ENCODE data around the gene TRMT44. TPM values are rescaled to one million over a fixed set of nuclear protein-coding genes. Genes with fewer than 3 reads are reported as not detected.

TRMT44 gene
- polyA plus RNA-seq, 4 donors, result 4.7 to 11.6 (median 5.2) TPM

- peak; percentile 24 to 57 for DNase-seq
- no peaks in the 10 kb centered on the region for H3K27me3 ChIP-seq (ENCODE audit: control insufficient read depth in 3 of 3, insufficient read depth in 3 of 3, low read length in 3 of 3)
- H3K27ac ChIP-seq (ENCODE audit: low read depth in 1 of 3, low read length in 2 of 3), result peak overlapping the region; percentile 60 to 77 (median 66)
- WGBS, 3 donors, result 0 to 5% (median 1%) methylated on average over 5 of the region's 5 CpGs
- peaks cover 0 to 7% (median 0%) of the 10 kb centered on the region in 3 donors for H3K36me3 ChIP-seq (ENCODE audit: control insufficient read depth in 3 of 3, insufficient read depth in 2 of 3, low read depth in 1 of 3, low read length in 3 of 3)
- peak overlapping the region; percentile 12 to 26 (median 22) for H3K4me3 ChIP-seq (ENCODE audit: low read depth in 1 of 3, low read length in 3 of 3)
- no peaks in the 10 kb centered on the region for H3K9me3 ChIP-seq (ENCODE audit: control insufficient read depth in 2 of 2, insufficient read depth in 1 of 2, low read depth in 1 of 2, low read length in 1 of 2)
- no peak for FAIRE-seq
- peaks cover 3 to 34% (median 10%) of the 10 kb centered on the region in 3 donors for H3K4me1 ChIP-seq (ENCODE audit: control insufficient read depth in 3 of 3, insufficient read depth in 2 of 3, low read depth in 1 of 3, low read length in 2 of 3)
Observed at GRCh38 chr4:8435656-8436121, 4.9 kb upstream of the TRMT44 start.

GRCh38 chr4:8437281-8437680 lies 3.3 kb upstream of the TRMT44 start:
- 51 to 76% (median 65%) methylated on average over 13 of the region's 13 CpGs for whole genome bisulfite sequencing, 3 donors
- no peak for FAIRE-seq
- Histone ChIP-seq H3K27me3 (ENCODE audit: control insufficient read depth in 3 of 3, insufficient read depth in 3 of 3, low read length in 3 of 3) (no peaks in the 10 kb centered on the region), H3K4me3 (ENCODE audit: low read depth in 1 of 3, low read length in 3 of 3) (peak overlapping the region in 1 of 3 donors; percentile 7), H3K9me3 (ENCODE audit: control insufficient read depth in 2 of 2, insufficient read depth in 1 of 2, low read depth in 1 of 2, low read length in 1 of 2) (no peaks in the 10 kb centered on the region), H3K4me1 (ENCODE audit: control insufficient read depth in 3 of 3, insufficient read depth in 2 of 3, low read depth in 1 of 3, low read length in 2 of 3) (peaks cover 6 to 38% (median 18%) of the 10 kb centered on the region in 3 donors), H3K36me3 (ENCODE audit: control insufficient read depth in 3 of 3, insufficient read depth in 2 of 3, low read depth in 1 of 3, low read length in 3 of 3) (peaks cover 0 to 2% (median 0%) of the 10 kb centered on the region in 3 donors), H3K27ac (ENCODE audit: low read depth in 1 of 3, low read length in 2 of 3) (peak overlapping the region; percentile 37 to 81 (median 68))
- no peak for DNase-seq

DNA sequence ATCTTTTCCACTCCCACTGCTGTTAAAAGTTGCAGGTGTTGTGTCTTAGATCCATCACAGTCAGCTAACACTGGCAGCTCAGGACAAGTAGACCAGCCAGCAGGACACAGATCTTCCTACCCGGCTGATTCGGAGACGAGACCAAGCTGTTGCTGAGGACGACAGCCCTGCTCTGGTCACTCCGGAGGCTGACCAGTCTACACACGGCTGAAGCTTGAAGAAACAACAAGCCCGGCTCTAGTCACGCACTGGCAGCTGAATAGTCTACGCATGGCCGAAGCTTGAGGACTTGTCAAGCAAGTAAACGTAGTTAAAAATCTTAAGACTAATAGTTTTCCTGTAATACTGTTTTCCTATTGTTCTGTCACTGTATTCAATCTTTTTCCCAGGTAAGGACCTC lies 1.8 kb upstream of the TRMT44 start:
- Histone ChIP-seq H3K9me3 (ENCODE audit: control insufficient read depth in 2 of 2, insufficient read depth in 1 of 2, low read depth in 1 of 2, low read length in 1 of 2) (no peaks in the 10 kb centered on the region), H3K27ac (ENCODE audit: low read depth in 1 of 3, low read length in 2 of 3) (peak overlapping the region in 1 of 3 donors; percentile 14), H3K4me1 (ENCODE audit: control insufficient read depth in 3 of 3, insufficient read depth in 2 of 3, low read depth in 1 of 3, low read length in 2 of 3) (peaks cover 6 to 46% (median 27%) of the 10 kb centered on the region in 3 donors), H3K36me3 (ENCODE audit: control insufficient read depth in 3 of 3, insufficient read depth in 2 of 3, low read depth in 1 of 3, low read length in 3 of 3) (peaks cover 0 to 4% (median 0%) of the 10 kb centered on the region in 3 donors), H3K27me3 (ENCODE audit: control insufficient read depth in 3 of 3, insufficient read depth in 3 of 3, low read length in 3 of 3) (no peaks in the 10 kb centered on the region), H3K4me3 (ENCODE audit: low read depth in 1 of 3, low read length in 3 of 3) (no peak overlapping the region)
- DNase-seq (no peak), FAIRE-seq (no peak)
- 85 to 95% (median 85%) methylated on average over 11 of the region's 11 CpGs for WGBS, 3 donors

- peaks cover 6 to 45% (median 27%) of the 10 kb centered on the region in 3 donors for H3K4me1 ChIP-seq (ENCODE audit: control insufficient read depth in 3 of 3, insufficient read depth in 2 of 3, low read depth in 1 of 3, low read length in 2 of 3)
- H3K36me3 ChIP-seq (ENCODE audit: control insufficient read depth in 3 of 3, insufficient read depth in 2 of 3, low read depth in 1 of 3, low read length in 3 of 3), result peaks cover 0 to 4% (median 0%) of the 10 kb centered on the region in 3 donors
- peak overlapping the region in 1 of 3 donors; percentile 88 for H3K27ac ChIP-seq (ENCODE audit: low read depth in 1 of 3, low read length in 2 of 3)
- FAIRE-seq (no peak), DNase-seq (no peak)
- H3K27me3 ChIP-seq (ENCODE audit: control insufficient read depth in 3 of 3, insufficient read depth in 3 of 3, low read length in 3 of 3), result no peaks in the 10 kb centered on the region
- no peaks in the 10 kb centered on the region for H3K9me3 ChIP-seq (ENCODE audit: control insufficient read depth in 2 of 2, insufficient read depth in 1 of 2, low read depth in 1 of 2, low read length in 1 of 2)
- H3K4me3 ChIP-seq (ENCODE audit: low read depth in 1 of 3, low read length in 3 of 3), result no peak overlapping the region
- 57 to 69% (median 57%) methylated on average over 3 of the region's 3 CpGs for WGBS, 3 donors
Observed at GRCh38 chr4:8439168-8439567, 1.4 kb upstream of the TRMT44 start.

GRCh38 chr4:8439914-8440491 lies 574 bp upstream of the TRMT44 start:
- peak overlapping the region; percentile 86 to 96 (median 88) for H3K27ac ChIP-seq (ENCODE audit: low read depth in 1 of 3, low read length in 2 of 3)
- H3K27me3 ChIP-seq (ENCODE audit: control insufficient read depth in 3 of 3, insufficient read depth in 3 of 3, low read length in 3 of 3), result no peaks in the 10 kb centered on the region
- H3K4me1 ChIP-seq (ENCODE audit: control insufficient read depth in 3 of 3, insufficient read depth in 2 of 3, low read depth in 1 of 3, low read length in 2 of 3), result peaks cover 6 to 42% (median 19%) of the 10 kb centered on the region in 3 donors
- 18 to 38% (median 36%) methylated on average over 12 of the region's 12 CpGs for WGBS, 3 donors
- H3K9me3 ChIP-seq (ENCODE audit: control insufficient read depth in 2 of 2, insufficient read depth in 1 of 2, low read depth in 1 of 2, low read length in 1 of 2), result no peaks in the 10 kb centered on the region
- FAIRE-seq, result no peak
- peaks cover 0 to 5% (median 0%) of the 10 kb centered on the region in 3 donors for H3K36me3 ChIP-seq (ENCODE audit: control insufficient read depth in 3 of 3, insufficient read depth in 2 of 3, low read depth in 1 of 3, low read length in 3 of 3)
- DNase-seq, result no peak
- H3K4me3 ChIP-seq (ENCODE audit: low read depth in 1 of 3, low read length in 3 of 3), result peak overlapping the region; percentile 58 to 99 (median 96)

GRCh38 chr4:8441499-8442091 lies 1.0 kb downstream of the TRMT44 start:
- H3K4me3 ChIP-seq (ENCODE audit: low read depth in 1 of 3, low read length in 3 of 3), result peak overlapping the region; percentile 58 to 99 (median 96)
- WGBS, 3 donors, result 20 to 49% (median 22%) methylated on average over 17 of the region's 17 CpGs
- DNase-seq, result peak in 1 of 2 donors; percentile 21
- peak overlapping the region in 1 of 3 donors; percentile 88 for H3K27ac ChIP-seq (ENCODE audit: low read depth in 1 of 3, low read length in 2 of 3)
- H3K9me3 ChIP-seq (ENCODE audit: control insufficient read depth in 2 of 2, insufficient read depth in 1 of 2, low read depth in 1 of 2, low read length in 1 of 2), result no peaks in the 10 kb centered on the region
- H3K4me1 ChIP-seq (ENCODE audit: control insufficient read depth in 3 of 3, insufficient read depth in 2 of 3, low read depth in 1 of 3, low read length in 2 of 3), result peaks cover 6 to 34% (median 16%) of the 10 kb centered on the region in 3 donors
- no peaks in the 10 kb centered on the region for H3K27me3 ChIP-seq (ENCODE audit: control insufficient read depth in 3 of 3, insufficient read depth in 3 of 3, low read length in 3 of 3)
- H3K36me3 ChIP-seq (ENCODE audit: control insufficient read depth in 3 of 3, insufficient read depth in 2 of 3, low read depth in 1 of 3, low read length in 3 of 3), result peaks cover 0 to 14% (median 0%) of the 10 kb centered on the region in 3 donors
- FAIRE-seq, result no peak

DNA sequence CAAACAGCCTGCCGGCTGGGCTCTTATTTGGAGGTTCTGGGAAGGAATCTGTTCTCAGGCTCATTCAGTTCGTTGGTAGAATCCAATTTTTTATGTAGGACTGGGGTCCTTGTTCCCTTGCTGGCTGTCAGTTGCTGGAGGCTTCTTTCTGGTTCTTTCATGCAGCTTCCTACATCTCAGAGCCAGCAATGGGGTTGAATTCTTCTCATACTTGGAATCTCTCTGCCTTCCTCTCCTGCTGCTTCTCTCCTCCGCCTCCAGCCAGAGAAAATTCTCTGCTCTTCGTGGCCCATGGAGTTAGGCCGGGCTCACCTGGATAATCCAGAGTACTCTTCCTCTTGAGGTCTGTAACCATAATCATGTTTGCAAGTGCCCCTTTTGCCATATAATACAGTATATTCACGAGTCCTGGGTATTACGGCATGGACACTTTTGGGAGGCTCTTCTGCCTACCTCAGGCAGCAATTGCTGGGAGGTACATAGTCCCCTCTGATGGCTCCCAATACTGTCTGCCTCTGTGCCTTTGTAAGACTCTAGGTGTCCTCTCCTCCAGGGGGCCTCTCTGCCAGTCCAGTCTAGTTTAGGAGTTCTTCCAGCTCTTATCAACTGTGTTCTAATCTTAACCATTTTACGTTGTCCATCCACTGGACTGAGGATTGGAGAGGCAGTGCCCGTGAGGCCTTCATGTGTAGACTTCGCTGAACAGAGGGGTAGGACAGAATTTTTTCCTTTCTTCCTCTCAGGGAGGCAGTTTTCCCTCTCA lies 2.2 kb downstream of the TRMT44 start:
- Histone ChIP-seq H3K27me3 (ENCODE audit: control insufficient read depth in 3 of 3, insufficient read depth in 3 of 3, low read length in 3 of 3) (no peaks in the 10 kb centered on the region), H3K4me1 (ENCODE audit: control insufficient read depth in 3 of 3, insufficient read depth in 2 of 3, low read depth in 1 of 3, low read length in 2 of 3) (peaks cover 2 to 28% (median 16%) of the 10 kb centered on the region in 3 donors), H3K36me3 (ENCODE audit: control insufficient read depth in 3 of 3, insufficient read depth in 2 of 3, low read depth in 1 of 3, low read length in 3 of 3) (peaks cover 0 to 24% (median 0%) of the 10 kb centered on the region in 3 donors), H3K4me3 (ENCODE audit: low read depth in 1 of 3, low read length in 3 of 3) (peak overlapping the region in 1 of 3 donors; percentile 58), H3K27ac (ENCODE audit: low read depth in 1 of 3, low read length in 2 of 3) (no peak overlapping the region), H3K9me3 (ENCODE audit: control insufficient read depth in 2 of 2, insufficient read depth in 1 of 2, low read depth in 1 of 2, low read length in 1 of 2) (no peaks in the 10 kb centered on the region)
- DNase-seq (no peak), FAIRE-seq (no peak)
- 80 to 85% (median 83%) methylated on average over 10 of the region's 10 CpGs for WGBS, 3 donors

- DNase-seq, result no peak
Observed at GRCh38 chr4:8443801-8444200, 3.2 kb downstream of the TRMT44 start.

More at GRCh38 chr4:8443801-8444200, 3.2 kb downstream of the TRMT44 start:
- H3K9me3 ChIP-seq (ENCODE audit: control insufficient read depth in 2 of 2, insufficient read depth in 1 of 2, low read depth in 1 of 2, low read length in 1 of 2), result no peaks in the 10 kb centered on the region
- 85 to 88% (median 86%) methylated on average over 6 of the region's 6 CpGs for WGBS, 3 donors
- no peak overlapping the region for H3K27ac ChIP-seq (ENCODE audit: low read depth in 1 of 3, low read length in 2 of 3)
- no peaks in the 10 kb centered on the region for H3K27me3 ChIP-seq (ENCODE audit: control insufficient read depth in 3 of 3, insufficient read depth in 3 of 3, low read length in 3 of 3)
- peaks cover 2 to 22% (median 16%) of the 10 kb centered on the region in 3 donors for H3K4me1 ChIP-seq (ENCODE audit: control insufficient read depth in 3 of 3, insufficient read depth in 2 of 3, low read depth in 1 of 3, low read length in 2 of 3)
- H3K36me3 ChIP-seq (ENCODE audit: control insufficient read depth in 3 of 3, insufficient read depth in 2 of 3, low read depth in 1 of 3, low read length in 3 of 3), result peaks cover 0 to 34% (median 1%) of the 10 kb centered on the region in 3 donors
- no peak overlapping the region for H3K4me3 ChIP-seq (ENCODE audit: low read depth in 1 of 3, low read length in 3 of 3)
- FAIRE-seq, result no peak
